Fibroblast of villous mesenchyme (primary cell): ENCODE measurements around the gene UBE2C. TPM values are rescaled to one million over a fixed set of nuclear protein-coding genes. Genes with fewer than 3 reads are reported as not detected.
A peak's percentile ranks its signal among the peaks of the same experiment; 100 is the strongest.

Experiments used
- DNase-seq: peaks from one replicate; pipeline ENCODE4 v3.0.0-alpha.2; 2010; ENCODE audit warnings: low read depth
- H3K4me3 ChIP-seq: 2 replicates; pipeline ENCODE4 v1.5.1; 2011; ENCODE audit warnings: low read depth, mild to moderate bottlenecking, low read length
- CTCF ChIP-seq: IDR thresholded peaks from 2 replicates; pipeline ENCODE4 v1.5.1; 2012; ENCODE audit warnings: low read depth, mild to moderate bottlenecking, low read length; ENCODE audit not compliant: insufficient read depth
- total RNA-seq: library from RNA; depleted of rRNA; stranded (reverse); fragments of >200 nt; gene quantifications from 2 replicates; pipeline ENCODE4 v1.2.3, GENCODE V29; 2012

The UBE2C gene
- total RNA-seq, 1 donor = 26.3 TPM

DNA sequence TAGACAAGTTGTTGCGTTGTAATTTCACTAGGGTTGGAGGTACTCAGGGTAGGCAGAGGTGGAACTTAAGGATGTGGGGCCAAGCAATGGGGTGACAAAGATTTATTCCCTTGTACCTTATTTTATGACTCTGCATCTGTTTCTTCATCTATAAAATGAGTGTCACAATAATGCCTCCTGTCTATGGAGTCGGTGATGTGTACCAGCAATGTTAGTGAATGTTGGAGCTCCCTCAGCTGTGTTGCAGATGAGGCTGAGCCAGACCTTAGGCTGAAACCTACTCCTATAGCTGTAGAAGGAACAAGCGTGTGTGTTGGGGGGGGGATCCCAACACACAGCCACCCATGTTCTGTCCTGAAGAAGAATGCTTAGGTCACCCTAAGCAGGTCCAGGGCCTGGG is 4.5 kb downstream of the UBE2C start:
- peak; percentile 77 for DNase-seq
- no peak overlapping the region for H3K4me3 ChIP-seq
- TF ChIP-seq CTCF = no peak

- H3K4me3 ChIP-seq = no peak overlapping the region
- no peak for TF ChIP-seq CTCF
- DNase-seq = peak; percentile 91
These were observed 5.1 kb downstream of the UBE2C start for GRCh38 chr20:45817376-45818194.

DNA sequence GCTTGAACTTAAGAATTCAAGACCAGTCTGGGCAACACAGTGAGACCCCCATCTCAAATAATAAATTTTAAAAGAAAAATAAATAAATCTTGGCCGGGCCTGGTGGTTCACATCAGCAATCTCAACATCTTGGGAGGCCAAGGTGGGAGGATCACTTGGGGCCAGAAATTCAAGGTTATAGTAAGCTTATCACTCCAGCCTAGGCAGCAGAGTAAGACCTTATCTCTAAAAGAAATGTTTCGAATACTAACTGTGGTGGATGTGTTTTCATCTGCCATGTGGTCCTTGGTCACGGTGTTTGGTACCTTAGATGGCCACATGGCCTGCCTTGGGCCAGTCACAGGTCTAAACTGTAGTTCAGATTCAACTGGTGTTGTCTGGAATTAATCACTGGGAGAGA is 5.8 kb downstream of the UBE2C start:
- TF ChIP-seq CTCF = no peak
- H3K4me3 ChIP-seq = no peak overlapping the region
- DNase-seq = no peak

GRCh38 chr20:45819466-45819865 is 7.0 kb downstream of the UBE2C start:
- TF ChIP-seq CTCF = no peak
- DNase-seq = no peak
- no peak overlapping the region for H3K4me3 ChIP-seq

DNA sequence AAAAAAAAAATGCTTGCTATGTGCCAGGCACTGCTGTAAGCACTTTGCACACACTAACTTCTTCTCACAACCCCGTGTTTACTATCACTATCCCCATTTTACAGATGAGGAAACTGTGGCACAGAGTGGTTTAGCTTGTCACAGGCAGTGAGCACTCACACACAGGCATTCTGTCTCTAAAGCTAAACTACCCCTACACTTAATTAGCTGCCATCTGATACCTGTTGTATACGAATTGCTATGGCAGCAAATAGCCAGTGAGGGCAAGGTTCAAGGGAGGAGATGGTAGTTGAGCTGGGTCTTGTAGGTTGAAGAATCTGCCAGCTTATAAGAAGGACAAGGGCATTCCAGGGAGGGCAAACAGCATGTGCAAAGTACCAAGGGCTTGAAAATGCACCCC is 9.5 kb downstream of the UBE2C start:
- H3K4me3 ChIP-seq = no peak overlapping the region
- DNase-seq = no peak
- TF ChIP-seq CTCF = no peak

GRCh38 chr20:45822857-45823256 is 10.4 kb downstream of the UBE2C start:
- no peak overlapping the region for H3K4me3 ChIP-seq
- no peak for DNase-seq
- TF ChIP-seq CTCF = no peak
